ENCODE results near the gene OR4L1. TPM values are rescaled to one million over a fixed set of nuclear protein-coding genes. Genes with fewer than 3 reads are reported as not detected.

OR4L1 gene
- polyA plus RNA-seq, 1 of the 3 experiments (the other 2 are of a cell fraction): not detected

DNA sequence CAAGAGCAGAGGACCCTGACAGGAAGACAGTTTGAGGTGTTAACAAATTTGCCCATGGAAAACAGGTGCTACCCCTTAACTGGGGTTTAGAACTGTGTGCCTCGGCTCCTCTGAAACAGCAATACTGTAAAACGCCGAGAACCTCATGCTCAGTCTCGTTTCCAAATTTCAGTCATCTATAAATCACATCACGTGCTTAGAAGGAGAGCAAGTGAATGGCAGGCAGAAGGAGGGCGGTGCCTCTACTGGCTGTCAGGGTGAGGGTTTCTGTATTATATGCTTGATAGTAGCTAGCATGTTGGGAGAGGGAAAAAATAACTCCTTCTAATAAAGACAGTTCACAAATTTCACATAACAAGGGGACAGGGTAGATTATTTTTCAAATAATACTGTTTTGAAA is 28.8 kb upstream of the OR4L1 start:
- H3K79me2 ChIP-seq (ENCODE audit: insufficient read depth): no peaks in the 10 kb centered on the region
- no peak overlapping the region for H3K9ac ChIP-seq
- no peaks in the 10 kb centered on the region for H3K27me3 ChIP-seq (ENCODE audit: insufficient read depth)
- no peaks in the 10 kb centered on the region for H3F3A ChIP-seq (replicated peaks; ENCODE audit: insufficient read depth)
- no peaks in the 10 kb centered on the region for H3K36me3 ChIP-seq (replicated peaks in 1 of 2; ENCODE audit: control insufficient read depth in 1 of 2, insufficient read depth in 2 of 2, low read length in 1 of 2)
- DNase-seq: no peak
- H3K4me3 ChIP-seq (ENCODE audit: low read depth in 2 of 2, low read length in 1 of 2): no peak overlapping the region
- TF ChIP-seq RFX5 (IDR thresholded peaks at IDR 0.05; ENCODE audit: low read length) (no peak), CHD2 (IDR thresholded peaks at IDR 0.05; ENCODE audit: low read length, partially characterized antibody) (no peak), SIN3A (IDR thresholded peaks at IDR 0.05; ENCODE audit: borderline replicate concordance, low read depth, low read length) (no peak), FOXM1 (IDR thresholded peaks at IDR 0.05; ENCODE audit: low read depth) (no peak), RCOR1 (IDR thresholded peaks at IDR 0.05; ENCODE audit: low read length) (no peak), ELF1 (IDR thresholded peaks at IDR 0.05) (no peak), POLR2AphosphoS5 (IDR thresholded peaks at IDR 0.05; ENCODE audit: low read depth, low read length) (no peak), NFIC (IDR thresholded peaks at IDR 0.05; ENCODE audit: borderline replicate concordance) (no peak)
- TF ChIP-seq, protein P1, sequence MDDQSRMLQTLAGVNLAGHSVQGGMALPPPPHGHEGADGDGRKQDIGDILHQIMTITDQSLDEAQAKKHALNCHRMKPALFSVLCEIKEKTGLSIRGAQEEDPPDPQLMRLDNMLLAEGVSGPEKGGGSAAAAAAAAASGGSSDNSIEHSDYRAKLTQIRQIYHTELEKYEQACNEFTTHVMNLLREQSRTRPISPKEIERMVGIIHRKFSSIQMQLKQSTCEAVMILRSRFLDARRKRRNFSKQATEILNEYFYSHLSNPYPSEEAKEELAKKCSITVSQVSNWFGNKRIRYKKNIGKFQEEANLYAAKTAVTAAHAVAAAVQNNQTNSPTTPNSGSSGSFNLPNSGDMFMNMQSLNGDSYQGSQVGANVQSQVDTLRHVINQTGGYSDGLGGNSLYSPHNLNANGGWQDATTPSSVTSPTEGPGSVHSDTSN (IDR thresholded peaks at IDR 0.05): no peak
- H4K20me1 ChIP-seq (ENCODE audit: insufficient read depth): no peaks in the 10 kb centered on the region
- no peaks in the 10 kb centered on the region for H3K4me1 ChIP-seq (ENCODE audit: control insufficient read depth in 1 of 2, insufficient read depth in 2 of 2, low read depth in 1 of 2, low read length in 1 of 2)
- H3K4me2 ChIP-seq: no peak overlapping the region
- ChIA-PET CTCF (no interaction called here), POLR2A (no interaction called here)
- H3K27ac ChIP-seq (ENCODE audit: low read depth in 2 of 2, low read length in 1 of 2): no peak overlapping the region
- no peak overlapping the region for H2AFZ ChIP-seq (ENCODE audit: low read depth)
- no peaks in the 10 kb centered on the region for H3K9me2 ChIP-seq
- WGBS (ENCODE audit: low lambda C conversion rate): 3% methylated on average over 6 of the region's 6 CpGs
- H3K9me3 ChIP-seq: no peaks in the 10 kb centered on the region

DNA sequence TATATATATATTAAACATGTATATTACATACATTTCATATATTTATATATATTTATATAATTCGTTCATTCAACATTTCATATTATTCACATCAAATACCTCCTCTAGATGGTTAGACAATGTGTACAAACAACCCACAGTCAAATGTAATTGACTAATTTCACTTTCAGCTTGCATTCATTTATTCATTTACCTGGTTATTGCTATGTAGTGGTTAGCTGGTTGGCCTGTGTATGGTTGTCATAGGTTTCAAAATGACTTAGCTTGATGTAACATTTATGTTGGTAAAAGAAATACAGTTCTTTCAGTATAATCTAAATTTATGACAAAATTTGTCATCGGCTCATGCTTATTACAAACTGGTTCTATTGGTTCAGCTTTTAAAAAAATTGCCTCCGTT is 24.4 kb upstream of the OR4L1 start:
- Histone ChIP-seq H3K79me2 (ENCODE audit: insufficient read depth) (no peaks in the 10 kb centered on the region), H4K20me1 (ENCODE audit: insufficient read depth) (no peaks in the 10 kb centered on the region), H3K9ac (no peak overlapping the region), H3K4me3 (ENCODE audit: low read depth in 2 of 2, low read length in 1 of 2) (no peak overlapping the region), H3K9me3 (no peaks in the 10 kb centered on the region), H3K9me2 (no peaks in the 10 kb centered on the region), H3K4me2 (no peak overlapping the region), H3K27me3 (ENCODE audit: insufficient read depth) (no peaks in the 10 kb centered on the region), H3K4me1 (ENCODE audit: control insufficient read depth in 1 of 2, insufficient read depth in 2 of 2, low read depth in 1 of 2, low read length in 1 of 2) (no peaks in the 10 kb centered on the region), H3F3A (replicated peaks; ENCODE audit: insufficient read depth) (no peaks in the 10 kb centered on the region), H2AFZ (ENCODE audit: low read depth) (no peak overlapping the region), H3K27ac (ENCODE audit: low read depth in 2 of 2, low read length in 1 of 2) (no peak overlapping the region), H3K36me3 (replicated peaks in 1 of 2; ENCODE audit: control insufficient read depth in 1 of 2, insufficient read depth in 2 of 2, low read length in 1 of 2) (no peaks in the 10 kb centered on the region)
- ChIA-PET CTCF (interaction anchor here (1.4 kb wide), 1 partner anchor 11 kb away, joined by 4 read pairs; no protein-coding TSS in a partner anchor), POLR2A (no interaction called here)
- TF ChIP-seq FOXJ3 (CRISPR knock-in tag; IDR thresholded peaks at IDR 0.05) (no peak), POLR2AphosphoS5 (IDR thresholded peaks at IDR 0.05; ENCODE audit: low read depth, low read length) (no peak), FOXM1 (IDR thresholded peaks at IDR 0.05; ENCODE audit: low read depth) (no peak), RXRA (IDR thresholded peaks at IDR 0.05; ENCODE audit: borderline replicate concordance, low read depth) (no peak), EZH2phosphoT487 (IDR thresholded peaks at IDR 0.05; ENCODE audit: borderline replicate concordance, low read depth) (no peak), TCF12 (IDR thresholded peaks at IDR 0.05) (no peak), RCOR1 (IDR thresholded peaks at IDR 0.05; ENCODE audit: low read length) (no peak), JUND (IDR thresholded peaks at IDR 0.05) (no peak), GABPA (IDR thresholded peaks at IDR 0.05; ENCODE audit: low read depth) (no peak), MEF2A (IDR thresholded peaks at IDR 0.05; ENCODE audit: borderline replicate concordance, low read depth) (no peak), FOSL2 (IDR thresholded peaks at IDR 0.05; ENCODE audit: borderline replicate concordance, low read depth) (no peak), CTCF (IDR thresholded peaks at IDR 0.05) (no peak)
- TF ChIP-seq, protein P1 (IDR thresholded peaks at IDR 0.05): no peak
- DNase-seq: no peak
- WGBS (ENCODE audit: low lambda C conversion rate): 3% methylated on average over 3 of the region's 3 CpGs

All from SK-N-SH (cell line).